Transverse colon (tissue), 4 donors: ENCODE results near the gene GET4. TPM values are rescaled to one million over a fixed set of nuclear protein-coding genes. Genes with fewer than 3 reads are reported as not detected.

Experiments
- DNase-seq: peaks from one replicate; pipeline ENCODE4 v3.0.0-alpha.2; 2019
- H3K27ac ChIP-seq, 4 donors: fragments of 200-600 bp; sonication (generic); 2 replicates each; pipeline ENCODE4 v1.5.1; 2016 to 2018; ENCODE audit warnings: inconsistent platforms in 4 of 4
- H3K27me3 ChIP-seq: fragments of 200-600 bp; sonication (generic); 2 replicates; pipeline ENCODE4 v1.5.1; 2017; ENCODE audit warnings: inconsistent platforms
- H3K36me3 ChIP-seq, 4 donors: fragments of 200-600 bp; sonication (generic); 2 replicates each; pipeline ENCODE4 v1.5.1; 2017 to 2019; ENCODE audit warnings: inconsistent platforms in 4 of 4
- H3K4me1 ChIP-seq, 4 donors: fragments of 200-600 bp; sonication (generic); 2 replicates each; pipeline ENCODE4 v1.5.1; 2017 to 2020; ENCODE audit warnings: inconsistent platforms in 4 of 4
- H3K4me3 ChIP-seq, 4 donors: fragments of 200-600 bp; sonication (generic); 1 replicate in 1 of 4; 2 replicates in 3 of 4; pipeline versions ENCODE4 v1.5.1 to v1.6.1; 2017 to 2019; ENCODE audit warnings: inconsistent platforms in 4 of 4
- H3K9me3 ChIP-seq, 2 donors: fragments of 200-600 bp; sonication (generic); 2 replicates each; pipeline ENCODE4 v1.5.1; 2017 to 2019; ENCODE audit warnings: inconsistent platforms in 2 of 2
- EP300 ChIP-seq: sonication (generic); formaldehyde crosslinking; IDR thresholded peaks from one replicate; pipeline ENCODE4 v1.6.1; 2017; ENCODE audit warnings: antibody characterized with exemption, low read depth
- POLR2A ChIP-seq: fragments of 450-650 bp; IDR thresholded peaks from one replicate; pipeline ENCODE4 v1.6.1; 2016; ENCODE audit warnings: antibody characterized with exemption, mild to moderate bottlenecking, moderate library complexity
- POLR2AphosphoS5 ChIP-seq, 3 donors: sonication (generic); formaldehyde crosslinking; IDR thresholded peaks; one replicate each; pipeline ENCODE4 v1.6.1; 2016; ENCODE audit warnings: antibody characterized with exemption in 3 of 3
- WGBS, 2 donors: methylation state at CpG; one replicate each; pipeline ENCODE4 v1.1.5; 2018; ENCODE audit warnings: low coverage in 1 of 2; 5-methylcytosine and 5-hydroxymethylcytosine counted together
- in situ Hi-C, 4 donors: fragments of 200-750 bp; cut with MboI; loops; one replicate each; pipeline versions ENCODE4 v1.15.0 to v1.15.1; 2017; ENCODE audit warnings: low sequenced_read_pairs in 3 of 4, low pct_ligation_motif_present in 1 of 4, low pct_unique_long_range_greater_than_20kb in 1 of 4
- intact Hi-C: fragments of 100-400 bp; cut with DNase I; formaldehyde crosslinking; loops from one replicate; pipeline ENCODE4 v1.15.1; 2023; ENCODE audit warnings: low total_unique reads
- total RNA-seq, 4 donors: library from RNA; depleted of rRNA; stranded (reverse); fragments of >200 nt; gene quantifications; one replicate each; pipeline ENCODE4 v1.1.0, GENCODE V29; 2016
- TF ChIP-seq, protein P1 (sequence below), 5 experiments: fragments of 200-600 bp in 3 of 5; fragments of 450-650 bp in 2 of 5; sonication (generic) in 3 of 5; IDR thresholded peaks; 1 replicate in 2 of 5; 2 replicates in 3 of 5; pipeline ENCODE4 v1.5.1; 2016 to 2017; ENCODE audit warnings: antibody characterized with exemption in 5 of 5, inconsistent platforms in 3 of 5, mild to moderate bottlenecking in 2 of 5, moderate library complexity in 1 of 5

The GET4 gene
- total RNA-seq, 4 donors from 2014 or later = 49.4 to 116 (median 85.2) TPM

DNA sequence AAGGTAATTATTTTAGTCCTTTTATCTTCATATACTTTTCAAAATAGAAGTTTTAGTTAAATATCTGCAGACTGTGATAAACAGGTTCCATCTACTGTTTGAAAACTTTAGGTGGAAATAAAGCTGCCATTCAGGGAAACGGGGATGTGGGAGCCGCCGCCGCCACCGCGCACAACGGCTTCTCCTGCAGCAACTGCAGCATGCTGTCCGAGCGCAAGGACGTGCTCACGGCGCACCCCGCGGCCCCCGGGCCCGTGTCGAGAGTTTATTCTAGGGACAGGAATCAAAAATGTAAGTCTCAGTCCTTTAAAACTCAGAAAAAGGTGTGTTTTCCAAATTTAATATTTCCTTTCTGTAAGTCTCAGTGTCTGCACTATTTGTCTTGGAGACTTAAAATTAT, 33.1 kb upstream of the GET4 start:
- in situ Hi-C loops (no loop called here), intact Hi-C loops (no loop called here)
- no peak for TF ChIP-seq EP300
- TF ChIP-seq POLR2A = no peak
- TF ChIP-seq POLR2AphosphoS5 (IDR thresholded peaks at IDR 0.05) = no peak
- TF ChIP-seq, protein P1, sequence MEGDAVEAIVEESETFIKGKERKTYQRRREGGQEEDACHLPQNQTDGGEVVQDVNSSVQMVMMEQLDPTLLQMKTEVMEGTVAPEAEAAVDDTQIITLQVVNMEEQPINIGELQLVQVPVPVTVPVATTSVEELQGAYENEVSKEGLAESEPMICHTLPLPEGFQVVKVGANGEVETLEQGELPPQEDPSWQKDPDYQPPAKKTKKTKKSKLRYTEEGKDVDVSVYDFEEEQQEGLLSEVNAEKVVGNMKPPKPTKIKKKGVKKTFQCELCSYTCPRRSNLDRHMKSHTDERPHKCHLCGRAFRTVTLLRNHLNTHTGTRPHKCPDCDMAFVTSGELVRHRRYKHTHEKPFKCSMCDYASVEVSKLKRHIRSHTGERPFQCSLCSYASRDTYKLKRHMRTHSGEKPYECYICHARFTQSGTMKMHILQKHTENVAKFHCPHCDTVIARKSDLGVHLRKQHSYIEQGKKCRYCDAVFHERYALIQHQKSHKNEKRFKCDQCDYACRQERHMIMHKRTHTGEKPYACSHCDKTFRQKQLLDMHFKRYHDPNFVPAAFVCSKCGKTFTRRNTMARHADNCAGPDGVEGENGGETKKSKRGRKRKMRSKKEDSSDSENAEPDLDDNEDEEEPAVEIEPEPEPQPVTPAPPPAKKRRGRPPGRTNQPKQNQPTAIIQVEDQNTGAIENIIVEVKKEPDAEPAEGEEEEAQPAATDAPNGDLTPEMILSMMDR (IDR thresholded peaks at IDR 0.05) = no peak
- peaks cover 0 to 18% (median 8%) of the 10 kb centered on the region in 4 donors for H3K4me1 ChIP-seq
- H3K4me3 ChIP-seq = no peak overlapping the region
- no peak for DNase-seq
- H3K27me3 ChIP-seq = no peaks in the 10 kb centered on the region
- WGBS, 2 donors = 97% methylated on average over 17 of the region's 17 CpGs; no CpG with 5 or more reads in 1 of the 2 donors
- H3K9me3 ChIP-seq = no peaks in the 10 kb centered on the region
- H3K36me3 ChIP-seq = peaks cover 0 to 25% (median 11%) of the 10 kb centered on the region in 4 donors
- H3K27ac ChIP-seq = peak overlapping the region; percentile 55 to 84 (median 78)

DNA sequence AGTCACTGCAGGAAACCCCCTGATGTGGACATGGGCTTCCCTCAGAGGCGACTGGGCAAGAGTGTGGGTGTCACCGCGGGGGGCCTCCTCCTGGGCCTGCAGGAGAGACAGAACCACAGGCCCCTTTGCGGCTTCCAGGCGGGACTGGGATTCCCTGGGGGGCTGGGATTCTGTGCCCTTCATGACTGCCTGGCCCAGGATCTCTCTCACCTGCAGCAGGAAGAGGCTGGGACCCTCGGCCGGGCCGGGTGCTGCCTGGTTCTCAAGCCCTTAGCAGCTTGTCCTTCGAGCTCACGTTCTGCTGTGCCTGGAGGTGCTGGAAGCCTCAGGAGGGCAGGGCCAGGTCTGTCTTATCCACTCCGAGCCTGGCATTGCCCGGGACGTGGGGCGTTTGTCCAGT, 32.3 kb upstream of the GET4 start:
- Histone ChIP-seq H3K4me1 (peaks cover 0 to 18% (median 8%) of the 10 kb centered on the region in 4 donors), H3K36me3 (peaks cover 0 to 32% (median 11%) of the 10 kb centered on the region in 4 donors), H3K9me3 (no peaks in the 10 kb centered on the region), H3K4me3 (no peak overlapping the region), H3K27me3 (no peaks in the 10 kb centered on the region), H3K27ac (peak overlapping the region in 3 of 4 donors; percentile 77 to 84 (median 79))
- WGBS, 2 donors = 94% methylated on average over 12 of the region's 14 CpGs; no CpG with 5 or more reads in 1 of the 2 donors
- DNase-seq = no peak
- intact Hi-C loops = no loop called here
- TF ChIP-seq, protein P1 (IDR thresholded peaks at IDR 0.05) = no peak
- TF ChIP-seq POLR2A = no peak
- no peak for TF ChIP-seq POLR2AphosphoS5 (IDR thresholded peaks at IDR 0.05)
- no peak for TF ChIP-seq EP300
- in situ Hi-C loops = no loop called here

DNA sequence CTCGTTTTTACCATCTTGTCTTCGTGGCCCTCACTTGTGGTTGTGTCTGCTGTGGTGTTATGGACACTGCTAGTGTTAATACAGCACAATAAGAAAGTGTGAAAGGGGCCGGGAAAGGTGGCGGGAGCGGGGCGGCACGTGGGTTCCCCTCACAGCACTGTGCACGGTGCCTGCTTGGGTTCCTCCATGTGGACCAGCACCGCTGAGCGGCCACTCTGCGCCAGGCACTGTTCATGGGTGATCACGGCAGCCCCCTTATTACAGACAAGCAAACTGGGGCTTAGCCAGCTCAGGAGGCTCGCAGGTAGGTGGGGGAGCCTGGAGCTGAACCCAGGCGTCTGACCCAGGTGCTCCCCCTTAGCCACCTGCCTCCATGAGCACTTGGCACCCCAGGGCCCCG, 31.8 kb upstream of the GET4 start:
- Histone ChIP-seq H3K27ac (peak overlapping the region in 1 of 4 donors; percentile 37), H3K4me3 (no peak overlapping the region), H3K4me1 (peaks cover 0 to 18% (median 8%) of the 10 kb centered on the region in 4 donors), H3K36me3 (peaks cover 0 to 33% (median 11%) of the 10 kb centered on the region in 4 donors), H3K9me3 (no peaks in the 10 kb centered on the region), H3K27me3 (no peaks in the 10 kb centered on the region)
- in situ Hi-C loops = no loop called here
- no peak for DNase-seq
- intact Hi-C loops = no loop called here
- WGBS, 2 donors = 94 to 100% methylated on average over 2 to 15 of the region's 15 CpGs
- TF ChIP-seq POLR2A = no peak
- TF ChIP-seq POLR2AphosphoS5 (IDR thresholded peaks at IDR 0.05) = no peak
- TF ChIP-seq, protein P1 (IDR thresholded peaks at IDR 0.05) = no peak
- no peak for TF ChIP-seq EP300

DNA sequence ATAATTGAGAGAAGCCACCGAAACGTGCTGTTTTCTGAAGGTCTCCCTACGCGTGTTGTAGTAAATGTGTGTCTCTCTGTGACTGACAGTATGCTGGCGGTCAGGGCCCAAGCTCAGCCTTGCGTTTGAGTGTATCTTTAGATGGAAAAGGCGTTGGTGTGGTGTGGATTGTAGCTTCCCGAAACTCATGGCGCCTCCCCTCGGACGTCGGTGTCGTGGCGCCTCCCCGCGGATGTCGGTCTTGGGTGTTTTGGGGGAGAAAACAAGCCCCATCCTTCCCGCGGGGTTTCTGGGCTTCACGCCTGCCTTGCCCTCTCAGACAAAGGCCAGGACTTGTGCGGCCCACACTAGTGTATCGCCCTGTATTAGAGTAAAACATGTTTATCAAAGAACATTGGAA, 31.3 kb upstream of the GET4 start:
- no peak overlapping the region for H3K27ac ChIP-seq
- DNase-seq = no peak
- 90 to 93% methylated on average over 13 to 22 of the region's 22 CpGs for WGBS, 2 donors

More for the DNA sequence above, 31.3 kb upstream of the GET4 start:
- TF ChIP-seq POLR2A (no peak), EP300 (no peak), POLR2AphosphoS5 (IDR thresholded peaks at IDR 0.05) (no peak)
- TF ChIP-seq, protein P1 (IDR thresholded peaks at IDR 0.05) = no peak
- in situ Hi-C loops = no loop called here
- peaks cover 0 to 18% (median 8%) of the 10 kb centered on the region in 4 donors for H3K4me1 ChIP-seq
- intact Hi-C loops = no loop called here
- no peaks in the 10 kb centered on the region for H3K9me3 ChIP-seq
- peaks cover 0 to 38% (median 12%) of the 10 kb centered on the region in 4 donors for H3K36me3 ChIP-seq
- no peak overlapping the region for H3K4me3 ChIP-seq
- no peaks in the 10 kb centered on the region for H3K27me3 ChIP-seq
